ENCODE data around the gene PCYT2.

DNA sequence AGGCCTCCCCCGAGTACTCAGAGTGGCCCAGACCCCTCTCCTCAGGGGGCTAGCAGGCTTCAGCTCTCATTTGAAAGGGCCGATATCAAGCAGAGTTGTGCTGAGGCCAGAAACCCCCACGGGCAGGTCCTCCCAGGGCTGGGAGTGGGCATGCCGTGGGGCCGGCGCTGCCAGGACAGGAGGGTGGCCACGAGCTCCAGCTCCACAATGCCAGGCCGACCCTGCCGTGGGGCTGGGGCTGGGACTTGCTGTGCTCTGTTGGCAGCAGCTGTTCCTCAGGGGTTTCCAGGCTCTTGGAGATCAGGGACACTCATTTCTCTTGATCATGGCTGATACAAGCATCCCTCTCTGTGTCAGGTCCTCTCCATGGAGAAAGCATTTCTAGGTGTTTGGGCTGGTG is 12.3 kb downstream of the PCYT2 start:
- TF ChIP-seq, protein P1, sequence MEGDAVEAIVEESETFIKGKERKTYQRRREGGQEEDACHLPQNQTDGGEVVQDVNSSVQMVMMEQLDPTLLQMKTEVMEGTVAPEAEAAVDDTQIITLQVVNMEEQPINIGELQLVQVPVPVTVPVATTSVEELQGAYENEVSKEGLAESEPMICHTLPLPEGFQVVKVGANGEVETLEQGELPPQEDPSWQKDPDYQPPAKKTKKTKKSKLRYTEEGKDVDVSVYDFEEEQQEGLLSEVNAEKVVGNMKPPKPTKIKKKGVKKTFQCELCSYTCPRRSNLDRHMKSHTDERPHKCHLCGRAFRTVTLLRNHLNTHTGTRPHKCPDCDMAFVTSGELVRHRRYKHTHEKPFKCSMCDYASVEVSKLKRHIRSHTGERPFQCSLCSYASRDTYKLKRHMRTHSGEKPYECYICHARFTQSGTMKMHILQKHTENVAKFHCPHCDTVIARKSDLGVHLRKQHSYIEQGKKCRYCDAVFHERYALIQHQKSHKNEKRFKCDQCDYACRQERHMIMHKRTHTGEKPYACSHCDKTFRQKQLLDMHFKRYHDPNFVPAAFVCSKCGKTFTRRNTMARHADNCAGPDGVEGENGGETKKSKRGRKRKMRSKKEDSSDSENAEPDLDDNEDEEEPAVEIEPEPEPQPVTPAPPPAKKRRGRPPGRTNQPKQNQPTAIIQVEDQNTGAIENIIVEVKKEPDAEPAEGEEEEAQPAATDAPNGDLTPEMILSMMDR (IDR thresholded peaks at IDR 0.05): no peak
- no peak for TF ChIP-seq EZH2 (IDR thresholded peaks at IDR 0.05; ENCODE audit: borderline replicate concordance, insufficient read depth, low read depth, low read length, poor library complexity, severe bottlenecking)
